SHP77 treated with DMSO at 0.1 percent for 48 hours (cell line): ENCODE data around the gene FES.
"Not testable (repeated sequence)": the region's sequence is repeated elsewhere in the genome, so short reads cannot be mapped to it uniquely, and the experiment has no call there.

ENCODE experiments used
- DNase-seq: peaks from one replicate; lab custom pipeline; 2025; lab: John Stamatoyannopoulos, UW

FES gene

DNA sequence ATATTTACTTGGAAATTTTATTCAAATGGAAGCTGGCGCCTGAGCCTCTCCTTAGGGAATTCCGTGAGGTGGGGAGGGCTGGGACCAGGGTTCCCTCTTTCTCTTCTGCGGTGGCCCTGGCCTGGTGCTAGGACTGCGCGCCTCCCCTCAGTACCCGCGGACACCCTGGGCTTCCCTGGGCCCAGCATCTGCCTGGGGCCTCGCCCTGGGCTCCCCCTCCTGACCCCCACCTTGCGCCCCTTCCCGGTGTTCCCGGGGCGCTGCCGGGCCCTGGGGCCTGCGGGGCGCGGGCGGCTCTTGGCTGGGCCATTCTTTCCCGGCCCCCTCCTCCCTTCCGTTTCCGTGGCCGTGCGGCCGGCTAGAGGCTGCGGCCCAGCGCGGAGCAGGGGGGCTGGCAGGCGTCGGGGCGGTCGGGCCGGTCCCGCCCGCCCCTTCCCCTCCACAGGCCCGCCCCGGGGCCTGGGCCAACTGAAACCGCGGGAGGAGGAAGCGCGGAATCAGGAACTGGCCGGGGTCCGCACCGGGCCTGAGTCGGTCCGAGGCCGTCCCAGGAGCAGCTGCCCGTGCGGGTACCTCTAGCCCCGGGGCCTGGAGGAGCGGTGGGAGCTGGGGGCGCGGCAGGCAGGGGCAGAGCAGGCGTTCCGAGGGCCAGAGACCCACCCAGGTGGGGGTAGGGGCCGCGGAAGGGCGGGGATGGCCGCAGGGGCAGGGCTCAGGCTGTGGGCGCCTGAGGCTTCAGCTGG is at the start of gene FES:
FES (plus strand) TSS at position 529 of the 743 bp plus-strand sequence. CDS start 542 bp downstream, outside the sequence.
- DNase-seq: no peak

GRCh38 chr15:90834626-90835025 is 49.7 kb upstream of the FES start:
- DNase-seq: no peak

DNA sequence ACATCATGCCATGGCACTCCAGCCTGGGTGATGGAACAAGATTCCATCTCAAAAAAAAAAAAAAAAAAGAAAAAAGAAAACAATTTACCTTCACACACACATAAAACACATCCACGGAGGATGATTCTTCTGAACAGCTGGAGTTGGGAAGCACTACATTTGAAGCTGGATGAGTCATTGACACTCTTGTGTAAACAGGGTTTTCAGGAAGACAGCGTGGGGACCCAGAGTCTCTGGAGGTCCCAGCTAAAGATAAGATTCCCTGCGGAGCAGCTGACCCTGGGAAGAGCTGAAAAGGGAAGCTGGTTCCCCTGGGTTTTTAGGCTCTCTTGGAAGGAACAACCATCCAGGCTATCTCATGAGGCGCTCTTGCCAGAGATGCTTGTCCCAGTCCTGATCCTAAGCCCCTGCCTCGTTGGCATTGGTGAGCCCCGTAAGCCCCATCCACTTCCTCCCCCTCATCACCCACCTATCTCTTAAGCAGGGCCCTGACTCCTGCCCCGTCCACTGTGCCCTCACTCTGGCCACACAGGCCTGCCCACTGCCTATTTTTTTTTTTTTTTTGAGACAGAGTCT is 47.9 kb upstream of the FES start:
- DNase-seq: peak; percentile 3

GRCh38 chr15:90837094-90837493 is 47.2 kb upstream of the FES start:
- DNase-seq: no peak

- no peak for DNase-seq
These were observed 46.2 kb upstream of the FES start for GRCh38 chr15:90838139-90838538.

- no peak for DNase-seq
These were observed 45.8 kb upstream of the FES start for GRCh38 chr15:90838544-90838943.

- no peak for DNase-seq
These were observed 44.9 kb upstream of the FES start for GRCh38 chr15:90839187-90840071.

DNA sequence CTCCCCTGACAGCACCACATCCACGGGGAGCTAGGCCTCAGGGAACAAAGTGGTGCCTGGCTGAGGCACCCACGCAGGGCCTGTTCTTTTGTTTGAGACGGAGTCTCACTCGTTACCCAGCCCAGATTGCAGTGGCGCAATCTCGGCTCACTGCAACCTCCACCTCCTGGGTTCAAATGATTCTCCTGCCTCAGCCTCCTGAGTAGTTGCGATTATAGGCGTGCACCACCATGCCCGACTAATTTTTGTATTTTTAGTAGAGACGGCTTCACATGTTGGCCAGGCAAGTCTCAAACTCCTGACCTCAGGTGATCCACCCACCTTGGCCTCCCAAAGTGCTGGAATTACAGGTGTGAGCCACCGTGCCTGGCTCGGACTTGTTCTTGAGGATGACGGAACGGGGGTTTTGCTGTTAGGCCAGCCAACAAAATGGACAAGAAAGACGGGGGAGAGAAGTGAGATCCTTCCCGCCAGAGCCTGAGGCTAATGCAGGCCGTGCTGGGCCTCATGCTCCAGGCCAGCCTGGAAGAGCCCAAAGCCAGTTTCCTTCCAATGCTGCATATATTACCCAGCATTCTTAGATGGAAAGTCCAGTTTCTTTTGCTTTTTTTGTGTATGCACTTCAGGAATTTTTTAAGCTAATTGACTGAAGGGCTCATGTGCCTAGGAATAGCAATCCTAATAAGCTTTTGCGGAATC is 44.0 kb upstream of the FES start:
- DNase-seq: no peak

- DNase-seq: no peak
These were observed 43.4 kb upstream of the FES start for GRCh38 chr15:90840954-90841353.

DNA sequence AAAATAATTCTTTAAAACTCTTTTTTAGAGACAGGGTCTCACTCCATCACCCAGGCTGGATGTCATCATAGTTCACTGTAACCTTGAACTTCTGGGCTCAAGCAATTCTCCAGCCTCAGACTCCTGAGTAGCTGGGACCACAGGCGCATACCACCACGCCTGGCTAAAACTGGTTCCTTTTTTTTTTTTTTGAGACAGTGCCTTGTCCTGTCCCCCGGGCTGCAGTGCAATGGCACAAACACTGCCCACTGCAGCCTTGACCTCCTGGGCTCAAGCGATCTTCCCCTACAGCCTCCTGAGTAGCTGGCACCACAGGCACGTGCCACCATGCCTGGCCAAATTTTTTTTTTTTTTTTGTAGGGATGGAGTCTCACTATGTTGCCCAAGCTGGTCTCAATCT is 39.6 kb upstream of the FES start:
- DNase-seq: no peak

GRCh38 chr15:90845201-90845949 is 38.9 kb upstream of the FES start:
- DNase-seq: peak; percentile 18

- not testable (repeated sequence) for DNase-seq
These were observed 34.9 kb upstream of the FES start for GRCh38 chr15:90849424-90849823.

DNA sequence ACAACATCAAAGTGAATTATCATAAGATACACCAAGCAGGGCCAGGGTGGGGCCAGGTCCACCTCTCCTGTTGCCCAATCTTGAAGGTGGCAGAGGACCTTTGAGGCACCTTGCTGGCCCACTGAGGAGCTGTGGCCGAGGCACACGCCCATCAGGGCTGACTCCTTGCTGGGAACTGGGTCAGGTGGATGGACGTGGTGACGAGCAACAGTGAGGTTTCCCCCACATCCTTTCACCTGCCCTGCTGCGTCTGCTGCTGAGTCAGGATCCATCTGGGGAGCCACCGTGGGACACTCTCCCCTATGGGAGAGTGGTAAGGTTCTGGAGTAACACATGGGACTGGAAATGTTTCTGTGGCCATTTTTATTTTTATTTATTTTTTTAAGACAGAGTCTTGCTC is 33.2 kb upstream of the FES start:
- no peak for DNase-seq

- no peak for DNase-seq
These were observed 32.4 kb upstream of the FES start for GRCh38 chr15:90851940-90852339.

DNA sequence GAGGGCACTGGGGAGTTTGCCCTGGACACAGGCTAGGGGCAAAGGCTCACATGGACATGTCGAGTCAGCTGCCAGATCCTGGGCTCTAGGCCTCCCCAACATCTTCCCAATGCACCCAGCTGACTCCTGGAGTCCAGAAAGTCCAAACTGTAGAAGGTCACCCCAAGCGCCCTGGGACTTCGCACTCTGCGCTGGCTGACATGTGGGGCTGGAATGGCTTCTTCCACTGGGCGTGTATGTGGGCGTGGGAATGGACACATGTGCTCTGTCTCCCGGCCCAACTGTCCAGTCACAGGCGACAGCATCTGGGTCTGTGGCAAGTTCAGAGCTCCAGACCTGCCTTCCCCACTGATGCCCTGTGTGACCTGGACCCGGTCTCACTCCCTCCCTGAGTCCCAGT is 29.2 kb upstream of the FES start:
- no peak for DNase-seq

GRCh38 chr15:90857337-90857736 is 27.0 kb upstream of the FES start:
- no peak for DNase-seq

DNA sequence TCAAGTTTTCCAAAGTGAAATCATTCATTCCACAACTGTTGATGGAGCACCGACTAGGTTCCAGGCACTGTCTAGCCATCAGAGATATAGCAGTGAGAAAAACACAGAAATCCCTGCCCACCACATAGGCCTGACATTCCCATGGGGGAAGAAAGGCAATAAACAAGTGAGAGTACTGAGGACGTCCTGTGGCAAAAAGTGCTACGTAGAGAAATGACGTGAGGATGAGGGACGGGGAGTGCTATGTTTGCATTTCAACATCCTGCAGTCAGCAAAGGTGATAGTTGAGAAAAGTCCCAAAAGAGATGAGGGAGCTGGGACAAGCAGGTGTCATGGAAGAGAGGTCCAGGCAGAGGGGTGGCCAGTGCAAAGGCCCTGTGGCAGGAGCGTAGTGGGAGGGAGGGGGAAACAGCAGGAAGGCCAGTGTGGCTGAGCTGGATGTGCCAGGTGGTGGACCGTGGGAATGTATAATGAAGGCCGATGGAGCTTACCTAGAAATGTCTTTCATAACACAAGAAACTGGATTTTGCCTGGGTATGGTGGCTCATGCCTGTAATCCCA is 26.3 kb upstream of the FES start:
- DNase-seq: no peak

- DNase-seq: no peak
These were observed 24.8 kb upstream of the FES start for GRCh38 chr15:90859234-90860131.

GRCh38 chr15:90860450-90860849 is 23.9 kb upstream of the FES start:
- no peak for DNase-seq
